ENCODE data around the gene FGD5.

FGD5 gene

DNA sequence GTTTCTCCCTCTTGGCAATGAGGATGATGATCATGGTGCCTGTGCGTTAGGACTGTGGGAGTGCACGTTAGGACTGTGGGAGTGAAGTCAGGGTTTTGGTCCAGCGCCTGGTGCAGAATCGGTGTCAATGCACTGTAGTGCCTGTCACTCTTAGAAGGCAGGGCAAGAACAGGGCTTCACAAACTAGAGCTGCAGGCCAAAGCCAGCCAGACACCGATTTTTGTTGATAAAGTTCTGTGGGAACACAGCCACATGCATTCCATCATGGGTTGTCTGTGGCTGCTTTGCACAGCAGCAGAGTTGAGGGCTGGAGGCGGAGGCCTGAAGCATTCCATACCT, 96.0 kb downstream of the FGD5 start:
- DNase-seq (ENCODE audit: low read depth): no peak
- TF ChIP-seq, protein P1, sequence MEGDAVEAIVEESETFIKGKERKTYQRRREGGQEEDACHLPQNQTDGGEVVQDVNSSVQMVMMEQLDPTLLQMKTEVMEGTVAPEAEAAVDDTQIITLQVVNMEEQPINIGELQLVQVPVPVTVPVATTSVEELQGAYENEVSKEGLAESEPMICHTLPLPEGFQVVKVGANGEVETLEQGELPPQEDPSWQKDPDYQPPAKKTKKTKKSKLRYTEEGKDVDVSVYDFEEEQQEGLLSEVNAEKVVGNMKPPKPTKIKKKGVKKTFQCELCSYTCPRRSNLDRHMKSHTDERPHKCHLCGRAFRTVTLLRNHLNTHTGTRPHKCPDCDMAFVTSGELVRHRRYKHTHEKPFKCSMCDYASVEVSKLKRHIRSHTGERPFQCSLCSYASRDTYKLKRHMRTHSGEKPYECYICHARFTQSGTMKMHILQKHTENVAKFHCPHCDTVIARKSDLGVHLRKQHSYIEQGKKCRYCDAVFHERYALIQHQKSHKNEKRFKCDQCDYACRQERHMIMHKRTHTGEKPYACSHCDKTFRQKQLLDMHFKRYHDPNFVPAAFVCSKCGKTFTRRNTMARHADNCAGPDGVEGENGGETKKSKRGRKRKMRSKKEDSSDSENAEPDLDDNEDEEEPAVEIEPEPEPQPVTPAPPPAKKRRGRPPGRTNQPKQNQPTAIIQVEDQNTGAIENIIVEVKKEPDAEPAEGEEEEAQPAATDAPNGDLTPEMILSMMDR (IDR thresholded peaks at IDR 0.05; ENCODE audit: control insufficient read depth, extremely low read depth, insufficient read depth): no peak

DNA sequence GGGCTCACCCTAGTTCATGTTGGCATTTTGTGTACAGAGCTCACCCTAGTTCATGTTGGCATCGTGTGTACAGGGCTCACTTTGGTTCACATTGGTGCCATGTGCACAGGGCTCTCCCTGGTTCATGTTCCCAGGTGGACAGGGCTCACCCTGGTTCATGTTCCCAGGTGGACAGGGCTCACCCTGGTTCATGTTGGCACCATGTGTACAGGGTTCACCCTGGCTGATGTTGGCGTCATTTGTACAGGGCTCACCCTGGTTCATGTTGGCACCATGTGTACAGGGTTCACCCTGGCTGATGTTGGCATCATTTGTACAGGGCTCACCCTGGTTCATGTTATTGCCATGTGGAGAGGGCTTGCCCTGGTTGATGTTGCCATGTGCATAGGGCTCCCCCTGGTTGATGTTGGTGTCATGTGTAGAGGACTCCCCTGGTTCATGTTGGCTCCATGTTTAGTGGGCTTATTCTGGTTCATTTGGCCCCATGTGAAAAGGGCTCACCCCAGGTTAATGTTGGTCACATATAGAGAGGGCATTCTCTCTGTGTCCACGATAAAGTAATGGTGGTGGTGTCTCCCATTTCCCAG, 97.0 kb downstream of the FGD5 start:
- no peak overlapping the region for H3K4me3 ChIP-seq (ENCODE audit: low read depth, low read length)
- TF ChIP-seq, protein P1 (IDR thresholded peaks at IDR 0.05; ENCODE audit: control insufficient read depth, extremely low read depth, insufficient read depth): 0 out of 2 replicates have a peak, but pooled peaks have one; percentile 29
- DNase-seq (ENCODE audit: low read depth): no peak

More for the DNA sequence above, 96.0 kb downstream of the FGD5 start:
- no peak overlapping the region for H3K4me3 ChIP-seq (ENCODE audit: low read depth, low read length)

DNA sequence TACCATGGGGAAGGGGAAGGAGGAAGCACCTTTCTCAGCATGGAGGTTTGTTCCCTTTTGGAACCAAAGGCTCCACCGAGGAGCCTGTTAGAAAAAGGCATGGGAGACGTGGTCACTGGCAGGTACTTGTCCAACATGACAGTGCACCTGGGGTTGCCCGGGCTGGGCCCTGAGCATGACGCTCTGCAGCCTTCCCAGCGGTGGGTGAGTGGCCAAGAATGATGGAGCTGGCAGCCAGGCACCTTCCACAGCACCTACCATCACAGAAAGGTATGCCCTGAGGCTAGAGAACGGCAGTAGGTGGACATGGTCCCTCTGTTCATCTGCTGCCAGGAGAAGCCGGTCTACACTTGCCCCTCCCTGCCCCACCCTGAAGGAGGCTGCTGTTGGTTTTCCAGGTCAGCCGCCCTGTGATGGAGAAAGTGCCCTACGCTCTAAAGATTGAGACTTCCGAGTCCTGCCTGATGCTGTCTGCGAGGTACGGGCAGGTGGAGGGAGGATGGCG, 99.6 kb downstream of the FGD5 start:
- TF ChIP-seq, protein P1 (IDR thresholded peaks at IDR 0.05; ENCODE audit: control insufficient read depth, extremely low read depth, insufficient read depth): no peak
- no peak overlapping the region for H3K4me3 ChIP-seq (ENCODE audit: low read depth, low read length)
- DNase-seq (ENCODE audit: low read depth): no peak

DNA sequence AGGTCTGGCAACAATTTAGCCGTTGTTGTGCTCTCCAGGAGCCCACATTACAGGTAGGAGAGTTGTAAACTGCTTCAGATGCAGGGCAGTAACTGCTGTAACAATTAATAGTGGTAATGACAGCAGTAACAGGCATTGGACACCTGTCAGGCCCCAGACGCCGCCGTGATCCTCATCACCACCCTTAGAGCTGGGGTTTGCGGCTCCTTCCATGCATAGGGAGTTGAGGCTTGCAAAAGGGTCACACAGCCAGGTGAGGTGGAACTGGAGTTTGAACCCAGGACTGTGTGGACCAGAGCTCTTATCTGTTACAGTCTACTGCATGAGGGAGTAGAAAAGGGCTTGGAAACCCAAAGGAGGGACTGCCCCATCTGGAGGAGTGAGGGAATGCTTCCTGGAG, 101.8 kb downstream of the FGD5 start:
- TF ChIP-seq, protein P1 (IDR thresholded peaks at IDR 0.05; ENCODE audit: control insufficient read depth, extremely low read depth, insufficient read depth): no peak
- H3K4me3 ChIP-seq (ENCODE audit: low read depth, low read length): no peak overlapping the region
- no peak for DNase-seq (ENCODE audit: low read depth)

DNA sequence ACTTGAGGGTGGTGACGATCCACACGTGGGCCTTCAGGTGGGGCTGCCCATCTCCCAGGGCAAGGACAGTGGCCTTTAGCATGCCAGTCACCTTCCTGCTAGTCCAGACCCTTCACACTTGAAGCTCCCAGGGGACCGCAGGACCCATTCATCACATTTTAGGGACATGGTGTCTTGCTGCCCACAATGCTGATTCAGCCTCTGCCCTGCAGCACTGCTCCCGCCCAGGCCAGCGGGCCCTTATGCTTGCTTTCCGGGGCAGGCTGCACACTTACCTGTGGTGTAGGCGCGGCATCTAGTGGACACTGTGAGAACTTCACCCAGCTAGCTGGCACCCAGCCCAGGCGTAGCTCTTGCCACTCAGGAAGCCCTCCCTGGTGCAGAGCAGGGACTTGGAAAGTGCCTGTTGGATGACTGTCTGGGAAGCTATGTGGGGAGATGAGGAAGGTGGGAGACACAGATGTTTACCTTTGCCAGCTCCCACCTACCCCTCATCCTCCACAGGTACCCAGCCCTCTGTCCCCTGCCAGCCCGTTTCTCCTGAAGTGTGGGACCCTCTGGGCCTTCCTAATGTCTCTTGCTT, 102.4 kb downstream of the FGD5 start:
- TF ChIP-seq, protein P1 (IDR thresholded peaks at IDR 0.05; ENCODE audit: control insufficient read depth, extremely low read depth, insufficient read depth): peak; percentile 98
- DNase-seq (ENCODE audit: low read depth): peak; percentile 56

DNA sequence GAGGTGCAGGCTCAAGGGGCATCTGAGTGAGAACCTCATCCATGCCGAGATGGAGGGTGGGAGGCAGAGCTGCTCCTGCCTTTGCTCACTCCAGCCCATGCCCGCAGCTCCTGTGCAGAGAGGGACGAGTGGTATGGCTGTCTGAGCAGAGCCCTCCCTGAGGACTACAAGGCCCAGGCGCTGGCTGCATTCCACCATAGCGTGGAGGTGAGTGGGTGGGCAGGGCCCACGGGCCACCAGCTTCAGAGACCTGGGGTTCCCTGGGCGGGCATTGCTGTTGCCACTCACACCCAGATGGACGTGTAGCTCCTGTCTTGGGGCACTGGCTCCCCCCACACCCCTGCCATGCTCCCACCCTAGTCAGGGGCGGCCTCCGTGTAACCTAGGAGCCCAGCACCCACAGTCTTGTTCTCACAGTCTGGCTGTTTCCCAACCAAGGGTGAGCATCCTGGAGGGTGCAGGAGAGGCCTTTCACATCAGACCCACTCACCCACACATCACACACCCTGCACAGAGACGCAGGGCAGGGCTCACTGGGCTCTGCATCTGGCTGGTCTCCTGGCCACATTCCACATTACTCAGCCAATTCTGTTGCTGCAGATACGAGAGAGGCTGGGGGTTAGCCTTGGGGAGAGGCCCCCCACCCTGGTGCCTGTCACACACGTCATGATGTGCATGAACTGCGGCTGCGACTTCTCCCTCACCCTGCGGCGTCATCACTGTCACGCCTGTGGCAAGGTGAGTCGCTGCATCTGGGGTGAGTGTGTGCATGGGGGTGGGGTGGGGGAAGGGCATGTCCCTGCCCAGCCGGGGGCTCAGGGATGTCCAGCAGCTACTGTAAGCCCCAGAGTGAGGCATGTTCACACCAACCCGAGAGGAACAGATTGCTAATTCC, 103.3 kb downstream of the FGD5 start:
- no peak overlapping the region for H3K4me3 ChIP-seq (ENCODE audit: low read depth, low read length)
- TF ChIP-seq, protein P1 (IDR thresholded peaks at IDR 0.05; ENCODE audit: control insufficient read depth, extremely low read depth, insufficient read depth): no peak
- no peak for DNase-seq (ENCODE audit: low read depth)

More for the DNA sequence above, 102.4 kb downstream of the FGD5 start:
- H3K4me3 ChIP-seq (ENCODE audit: low read depth, low read length): no peak overlapping the region

Data from LNCaP clone FGC (cell line).